Fibroblast of pulmonary artery (primary cell): Measurements from ENCODE around the gene COQ9.

Experiments
- DNase-seq: peaks from one replicate; pipeline ENCODE4 v3.0.0-alpha.2; 2010; ENCODE audit warnings: low read depth
- H3K4me3 ChIP-seq: replicated peaks from 2 replicates; pipeline ENCODE4 v1.5.1; 2011; ENCODE audit warnings: low read depth, mild to moderate bottlenecking, control low read depth, low read length, moderate library complexity
- TF ChIP-seq, protein P1 (sequence below): IDR thresholded peaks from 2 replicates; pipeline ENCODE4 v1.5.1; 2011; ENCODE audit warnings: mild to moderate bottlenecking, control low read depth, low read length, inconsistent platforms; ENCODE audit errors: missing control alignments

Gene COQ9

GRCh38 chr16:57413733-57414132, 33.5 kb upstream of the COQ9 start:
- DNase-seq = no peak
- TF ChIP-seq, protein P1, sequence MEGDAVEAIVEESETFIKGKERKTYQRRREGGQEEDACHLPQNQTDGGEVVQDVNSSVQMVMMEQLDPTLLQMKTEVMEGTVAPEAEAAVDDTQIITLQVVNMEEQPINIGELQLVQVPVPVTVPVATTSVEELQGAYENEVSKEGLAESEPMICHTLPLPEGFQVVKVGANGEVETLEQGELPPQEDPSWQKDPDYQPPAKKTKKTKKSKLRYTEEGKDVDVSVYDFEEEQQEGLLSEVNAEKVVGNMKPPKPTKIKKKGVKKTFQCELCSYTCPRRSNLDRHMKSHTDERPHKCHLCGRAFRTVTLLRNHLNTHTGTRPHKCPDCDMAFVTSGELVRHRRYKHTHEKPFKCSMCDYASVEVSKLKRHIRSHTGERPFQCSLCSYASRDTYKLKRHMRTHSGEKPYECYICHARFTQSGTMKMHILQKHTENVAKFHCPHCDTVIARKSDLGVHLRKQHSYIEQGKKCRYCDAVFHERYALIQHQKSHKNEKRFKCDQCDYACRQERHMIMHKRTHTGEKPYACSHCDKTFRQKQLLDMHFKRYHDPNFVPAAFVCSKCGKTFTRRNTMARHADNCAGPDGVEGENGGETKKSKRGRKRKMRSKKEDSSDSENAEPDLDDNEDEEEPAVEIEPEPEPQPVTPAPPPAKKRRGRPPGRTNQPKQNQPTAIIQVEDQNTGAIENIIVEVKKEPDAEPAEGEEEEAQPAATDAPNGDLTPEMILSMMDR = no peak
- no peak overlapping the region for H3K4me3 ChIP-seq

- no peak for DNase-seq
- TF ChIP-seq, protein P1 = no peak
- H3K4me3 ChIP-seq = no peak overlapping the region
These were observed 31.2 kb upstream of the COQ9 start for GRCh38 chr16:57416084-57416483.

GRCh38 chr16:57419506-57419905, 27.8 kb upstream of the COQ9 start:
- TF ChIP-seq, protein P1 = no peak
- no peak overlapping the region for H3K4me3 ChIP-seq
- DNase-seq = no peak

DNA sequence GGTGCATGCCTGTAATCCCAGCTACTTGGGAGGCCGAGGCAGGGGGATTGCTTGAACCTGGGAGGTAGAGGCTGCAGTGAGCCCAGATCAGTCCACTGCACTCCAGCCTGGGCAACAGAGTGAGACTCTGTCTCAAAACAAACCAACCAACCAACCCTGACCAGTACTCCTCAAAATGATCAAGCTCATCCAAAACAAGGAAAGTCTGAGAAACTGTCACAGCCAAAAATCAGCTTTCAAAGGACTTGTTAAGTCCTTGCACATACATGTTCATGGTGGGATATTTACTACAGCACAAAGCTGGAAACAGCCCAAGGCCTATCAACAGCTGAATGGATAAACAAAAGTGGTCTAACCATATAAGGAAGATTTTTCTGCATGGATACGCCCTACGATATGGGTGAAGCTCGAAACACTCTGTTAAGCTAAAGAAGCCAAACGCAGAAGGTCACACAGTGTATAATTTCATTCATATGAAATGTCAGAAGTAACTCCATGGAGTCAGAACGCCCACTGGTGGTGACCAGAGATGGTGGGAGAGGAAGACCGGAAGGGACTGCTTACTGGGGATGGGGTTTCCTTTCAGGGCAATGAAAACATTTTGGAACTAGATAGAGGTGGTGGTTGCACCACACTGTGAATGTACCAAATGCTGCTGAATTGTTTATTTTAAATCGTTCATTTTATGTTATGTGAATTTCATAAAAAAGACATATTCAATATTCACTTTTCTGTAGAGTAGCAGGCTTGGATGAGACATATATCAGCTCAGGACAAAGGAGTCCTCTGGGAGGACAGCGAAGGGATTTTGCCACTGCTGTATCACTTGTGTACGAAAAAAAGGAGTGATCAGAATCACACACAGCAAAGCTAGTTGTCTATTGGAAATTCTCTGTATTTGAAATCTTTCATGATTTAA, 25.0 kb upstream of the COQ9 start:
- TF ChIP-seq, protein P1 = peak; percentile 92
- peak; percentile 78 for DNase-seq
- H3K4me3 ChIP-seq = no peak overlapping the region

GRCh38 chr16:57423152-57423551, 24.1 kb upstream of the COQ9 start:
- TF ChIP-seq, protein P1 = no peak
- no peak for DNase-seq
- H3K4me3 ChIP-seq = no peak overlapping the region

- DNase-seq = no peak
- TF ChIP-seq, protein P1 = no peak
These were observed 22.7 kb upstream of the COQ9 start for GRCh38 chr16:57424583-57424982.

GRCh38 chr16:57426356-57426755, 20.9 kb upstream of the COQ9 start:
- DNase-seq = no peak
- TF ChIP-seq, protein P1 = no peak
- no peak overlapping the region for H3K4me3 ChIP-seq

More at GRCh38 chr16:57424583-57424982, 22.7 kb upstream of the COQ9 start:
- no peak overlapping the region for H3K4me3 ChIP-seq
